ENCODE results near the gene APP.

GRCh38 chr21:25848309-25848708, 322.3 kb downstream of the APP start:
- TF ChIP-seq PATZ1 (CRISPR knock-in tag; IDR thresholded peaks at IDR 0.05; ENCODE audit: borderline replicate concordance) (no peak), OSR1 (CRISPR knock-in tag; IDR thresholded peaks at IDR 0.05) (no peak), CSRNP3 (CRISPR knock-in tag; IDR thresholded peaks at IDR 0.05) (no peak), RARB (CRISPR knock-in tag; IDR thresholded peaks at IDR 0.05) (no peak), ESRRG (CRISPR knock-in tag; IDR thresholded peaks at IDR 0.05) (no peak), ZNF8 (CRISPR knock-in tag; IDR thresholded peaks at IDR 0.05) (no peak)
